Stomach (tissue), 4 donors: Measurements from ENCODE around the gene SLC8A2.

Experiments
- CTCF ChIP-seq, 7 experiments: fragments of 450-650 bp in 4 of 7; fragments of 200-600 bp in 3 of 7; sonication (generic) in 3 of 7; IDR thresholded peaks; one replicate each; pipeline ENCODE4 v1.5.1; 2016 to 2019; ENCODE audit warnings: antibody characterized with exemption in 7 of 7, control low read depth in 2 of 7, mild to moderate bottlenecking in 1 of 7
- EP300 ChIP-seq: sonication (generic); formaldehyde crosslinking; IDR thresholded peaks from one replicate; pipeline ENCODE4 v1.6.1; 2017; ENCODE audit warnings: antibody characterized with exemption
- POLR2A ChIP-seq, 4 donors: fragments of 450-650 bp; IDR thresholded peaks; one replicate each; pipeline ENCODE4 v1.6.1; 2016; ENCODE audit warnings: antibody characterized with exemption in 4 of 4, control low read depth in 2 of 4, mild to moderate bottlenecking in 1 of 4, moderate library complexity in 1 of 4
- POLR2AphosphoS5 ChIP-seq, 3 donors: sonication (generic); formaldehyde crosslinking; IDR thresholded peaks; one replicate each; pipeline ENCODE4 v1.6.1; 2016; ENCODE audit warnings: antibody characterized with exemption in 3 of 3

- no peak for TF ChIP-seq CTCF (IDR thresholded peaks at IDR 0.05)
- no peak for TF ChIP-seq POLR2A (IDR thresholded peaks at IDR 0.05)
- TF ChIP-seq POLR2AphosphoS5 (IDR thresholded peaks at IDR 0.05) = no peak
- TF ChIP-seq EP300 = no peak
Measured at GRCh38 chr19:47495478-47496372, 24.0 kb upstream of the SLC8A2 start.
